ENCODE data around the gene TSPAN9. TPM values are rescaled to one million over a fixed set of nuclear protein-coding genes. Genes with fewer than 3 reads are reported as not detected.
A peak's percentile ranks its signal among the peaks of the same experiment; 100 is the strongest.

The TSPAN9 gene, protein sequence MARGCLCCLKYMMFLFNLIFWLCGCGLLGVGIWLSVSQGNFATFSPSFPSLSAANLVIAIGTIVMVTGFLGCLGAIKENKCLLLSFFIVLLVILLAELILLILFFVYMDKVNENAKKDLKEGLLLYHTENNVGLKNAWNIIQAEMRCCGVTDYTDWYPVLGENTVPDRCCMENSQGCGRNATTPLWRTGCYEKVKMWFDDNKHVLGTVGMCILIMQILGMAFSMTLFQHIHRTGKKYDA
- total RNA-seq (10 to 100 TPM; 40.1 to 72.3 TPM), polyA plus RNA-seq (10 to 100 TPM; 23.0 to 27.7 TPM)
- long read RNA-seq, donor 1, full-length matches to known transcripts, result 30 of 7,728 reads
- long read RNA-seq, donor 1, partial matches to known transcripts, result 7,698 of 7,728 reads
- long read RNA-seq, donor 1, other reads (novel, unspliced or antisense), result 0 of 7,728 reads
- long read RNA-seq, donor 2, full-length matches to known transcripts, result 8 of 8 reads
- long read RNA-seq, donor 2, partial matches to known transcripts, result 0 of 8 reads
- long read RNA-seq, donor 2, other reads (novel, unspliced or antisense), result 0 of 8 reads
- long read RNA-seq, donor 3, full-length matches to known transcripts, result 9 of 14 reads
- long read RNA-seq, donor 3, partial matches to known transcripts, result 5 of 14 reads
- long read RNA-seq, donor 3, other reads (novel, unspliced or antisense), result 0 of 14 reads
- long read RNA-seq, donor 4, full-length matches to known transcripts, result 6 of 4,254 reads
- long read RNA-seq, donor 4, partial matches to known transcripts, result 4,248 of 4,254 reads
- long read RNA-seq, donor 4, other reads (novel, unspliced or antisense), result 0 of 4,254 reads
- long read RNA-seq, donor 5, full-length matches to known transcripts, result 12 of 44 reads
- long read RNA-seq, donor 5, partial matches to known transcripts, result 32 of 44 reads
- long read RNA-seq, donor 5, other reads (novel, unspliced or antisense), result 0 of 44 reads

GRCh38 chr12:3076730-3077571, at the start of gene TSPAN9:
TSPAN9 (plus strand) TSS chr12:3077379; CDS start chr12:3201194, 123,815 bp downstream.
- DNase-seq, result peak; percentile 75 to 85 (median 77)
- Histone ChIP-seq H3K9ac (ENCODE audit: insufficient read depth in 1 of 2, low read length in 2 of 2) (peak within 1 kb of the TSS; percentile 46 to 70), H3K4me3 (peak within 1 kb of the TSS; percentile 93), H3K27ac (ENCODE audit: low read depth in 1 of 2, low read length in 1 of 2) (peak within 1 kb of the TSS; percentile 92 to 98), H3K9me3 (ENCODE audit: control insufficient read depth in 4 of 4, insufficient read depth in 3 of 4, low read length in 3 of 4) (no peaks in the 10 kb centered on the region), H3K36me3 (ENCODE audit: control insufficient read depth in 4 of 4, insufficient read depth in 4 of 4, low read length in 4 of 4) (peaks cover 0 to 3% (median 0%) of the 10 kb centered on the region in 4 donors), H3K4me1 (ENCODE audit: control insufficient read depth in 5 of 5, insufficient read depth in 5 of 5, low read length in 5 of 5) (peaks cover 3 to 21% (median 18%) of the 10 kb centered on the region in 5 donors), H3K27me3 (ENCODE audit: control insufficient read depth in 3 of 3, insufficient read depth in 3 of 3, low read length in 2 of 3) (no peaks in the 10 kb centered on the region)
- TF ChIP-seq, protein P1, sequence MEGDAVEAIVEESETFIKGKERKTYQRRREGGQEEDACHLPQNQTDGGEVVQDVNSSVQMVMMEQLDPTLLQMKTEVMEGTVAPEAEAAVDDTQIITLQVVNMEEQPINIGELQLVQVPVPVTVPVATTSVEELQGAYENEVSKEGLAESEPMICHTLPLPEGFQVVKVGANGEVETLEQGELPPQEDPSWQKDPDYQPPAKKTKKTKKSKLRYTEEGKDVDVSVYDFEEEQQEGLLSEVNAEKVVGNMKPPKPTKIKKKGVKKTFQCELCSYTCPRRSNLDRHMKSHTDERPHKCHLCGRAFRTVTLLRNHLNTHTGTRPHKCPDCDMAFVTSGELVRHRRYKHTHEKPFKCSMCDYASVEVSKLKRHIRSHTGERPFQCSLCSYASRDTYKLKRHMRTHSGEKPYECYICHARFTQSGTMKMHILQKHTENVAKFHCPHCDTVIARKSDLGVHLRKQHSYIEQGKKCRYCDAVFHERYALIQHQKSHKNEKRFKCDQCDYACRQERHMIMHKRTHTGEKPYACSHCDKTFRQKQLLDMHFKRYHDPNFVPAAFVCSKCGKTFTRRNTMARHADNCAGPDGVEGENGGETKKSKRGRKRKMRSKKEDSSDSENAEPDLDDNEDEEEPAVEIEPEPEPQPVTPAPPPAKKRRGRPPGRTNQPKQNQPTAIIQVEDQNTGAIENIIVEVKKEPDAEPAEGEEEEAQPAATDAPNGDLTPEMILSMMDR (IDR thresholded peaks at IDR 0.05; ENCODE audit: control extremely low read depth, extremely low read depth), result no peak
- peak; percentile 91 for ATAC-seq (ENCODE audit: insufficient read depth, low FRiP score)
- 1% methylated on average over 33 to 91 of the region's 95 CpGs for WGBS, 2 donors

DNA sequence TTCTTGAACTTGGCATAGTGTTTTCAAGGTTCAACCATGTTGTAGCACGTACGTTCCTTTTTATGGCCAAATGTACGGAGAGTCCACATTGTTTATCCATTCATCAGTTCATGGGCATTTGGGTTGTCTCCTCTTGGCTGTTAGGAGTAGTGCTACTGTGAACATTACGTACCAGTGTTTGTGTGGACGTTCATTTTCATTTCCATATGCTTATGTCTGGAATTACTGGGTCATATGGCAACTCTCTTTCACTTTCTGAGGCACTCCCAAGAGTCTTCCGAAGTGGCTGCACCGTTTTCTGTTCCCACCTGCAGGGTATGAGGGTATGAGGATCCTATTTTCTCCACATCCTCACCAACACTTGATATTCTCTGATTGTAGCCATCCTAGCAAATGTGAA, 49.1 kb upstream of the TSPAN9 start:
- no peaks in the 10 kb centered on the region for H3K27me3 ChIP-seq (ENCODE audit: control insufficient read depth in 3 of 3, insufficient read depth in 3 of 3, low read length in 2 of 3)
- H3K27ac ChIP-seq (ENCODE audit: low read depth in 1 of 2, low read length in 1 of 2), result no peak overlapping the region
- no peaks in the 10 kb centered on the region for H3K9me3 ChIP-seq (ENCODE audit: control insufficient read depth in 4 of 4, insufficient read depth in 3 of 4, low read length in 3 of 4)
- no peak overlapping the region for H3K4me3 ChIP-seq
- no peak overlapping the region for H3K9ac ChIP-seq (ENCODE audit: insufficient read depth in 1 of 2, low read length in 2 of 2)
- peaks cover 0 to 17% (median 3%) of the 10 kb centered on the region in 5 donors for H3K4me1 ChIP-seq (ENCODE audit: control insufficient read depth in 5 of 5, insufficient read depth in 5 of 5, low read length in 5 of 5)
- TF ChIP-seq, protein P1 (IDR thresholded peaks at IDR 0.05; ENCODE audit: control extremely low read depth, extremely low read depth), result no peak
- ATAC-seq (ENCODE audit: insufficient read depth, low FRiP score) (no peak), DNase-seq (no peak)
- peaks cover 0 to 24% (median 2%) of the 10 kb centered on the region in 4 donors for H3K36me3 ChIP-seq (ENCODE audit: control insufficient read depth in 4 of 4, insufficient read depth in 4 of 4, low read length in 4 of 4)
- 77 to 87% methylated on average over 7 of the region's 7 CpGs for WGBS, 2 donors

DNA sequence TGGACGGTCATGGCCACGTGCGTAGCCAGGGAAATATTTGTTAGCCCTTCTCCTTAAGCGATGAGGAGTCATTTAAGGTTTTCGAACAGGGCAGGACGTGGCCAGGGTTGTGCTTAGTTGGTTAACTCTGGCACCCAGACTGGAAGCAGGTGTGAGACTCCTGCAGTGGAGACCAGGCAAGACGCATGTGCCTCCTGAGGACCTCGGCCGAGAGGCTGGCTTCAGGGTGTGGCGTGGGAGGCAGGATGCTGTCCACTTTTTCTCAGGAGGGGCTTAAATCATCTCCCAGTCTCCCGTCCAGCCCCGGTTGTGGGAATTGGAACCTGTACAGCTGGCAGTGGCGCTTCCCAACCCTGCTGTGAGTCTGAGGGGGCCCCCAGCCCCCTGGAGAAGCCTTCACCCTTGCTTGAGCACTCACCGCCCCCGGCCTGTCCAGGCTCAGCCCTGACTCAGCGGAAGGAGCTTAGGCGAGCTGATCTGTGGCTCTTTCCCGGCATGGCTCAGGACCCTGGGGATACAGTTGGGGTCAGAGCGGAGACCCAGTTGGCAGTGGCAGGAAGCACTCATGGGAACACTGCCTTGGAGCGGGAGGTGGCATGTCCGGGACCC, 46.3 kb upstream of the TSPAN9 start:
- WGBS, 2 donors, result 93% methylated on average over 21 of the region's 21 CpGs
- H3K9ac ChIP-seq (ENCODE audit: insufficient read depth in 1 of 2, low read length in 2 of 2), result no peak overlapping the region
- no peak for DNase-seq

More for the DNA sequence above, 46.3 kb upstream of the TSPAN9 start:
- TF ChIP-seq, protein P1 (IDR thresholded peaks at IDR 0.05; ENCODE audit: control extremely low read depth, extremely low read depth), result no peak
- Histone ChIP-seq H3K36me3 (ENCODE audit: control insufficient read depth in 4 of 4, insufficient read depth in 4 of 4, low read length in 4 of 4) (peaks cover 0 to 25% (median 2%) of the 10 kb centered on the region in 4 donors), H3K9me3 (ENCODE audit: control insufficient read depth in 4 of 4, insufficient read depth in 3 of 4, low read length in 3 of 4) (no peaks in the 10 kb centered on the region), H3K4me3 (no peak overlapping the region), H3K4me1 (ENCODE audit: control insufficient read depth in 5 of 5, insufficient read depth in 5 of 5, low read length in 5 of 5) (peaks cover 0 to 17% (median 3%) of the 10 kb centered on the region in 5 donors), H3K27me3 (ENCODE audit: control insufficient read depth in 3 of 3, insufficient read depth in 3 of 3, low read length in 2 of 3) (no peaks in the 10 kb centered on the region), H3K27ac (ENCODE audit: low read depth in 1 of 2, low read length in 1 of 2) (no peak overlapping the region)
- no peak for ATAC-seq (ENCODE audit: insufficient read depth, low FRiP score)
